HG03025 (cell line): ENCODE measurements around the gene RASAL1.

Experiments
- ATAC-seq: cut with Tn5 transposase; IDR thresholded peaks from one replicate; pipeline ENCODE4 v1.9.1; 2021; ENCODE audit warnings: mild to moderate bottlenecking, moderate library complexity; ENCODE audit not compliant: unreplicated experiment, low FRiP score

Gene RASAL1

GRCh38 chr12:113081873-113082272, 53.7 kb downstream of the RASAL1 start:
- ATAC-seq, result no peak

GRCh38 chr12:113077859-113078255, 57.7 kb downstream of the RASAL1 start:
- no peak for ATAC-seq

GRCh38 chr12:113077057-113077858, 58.3 kb downstream of the RASAL1 start:
- no peak for ATAC-seq

- ATAC-seq, result peak; percentile 85
These were observed 60.4 kb downstream of the RASAL1 start for GRCh38 chr12:113075137-113075683.

- no peak for ATAC-seq
These were observed 62.0 kb downstream of the RASAL1 start for GRCh38 chr12:113073586-113073985.

- ATAC-seq, result no peak
These were observed 63.4 kb downstream of the RASAL1 start for GRCh38 chr12:113072136-113072535.

GRCh38 chr12:113071135-113072112, 64.1 kb downstream of the RASAL1 start:
- ATAC-seq, result no peak

GRCh38 chr12:113070117-113070906, 65.2 kb downstream of the RASAL1 start:
- no peak for ATAC-seq

GRCh38 chr12:113069751-113070116, 65.8 kb downstream of the RASAL1 start:
- no peak for ATAC-seq

- no peak for ATAC-seq
These were observed 66.4 kb downstream of the RASAL1 start for GRCh38 chr12:113069149-113069548.

GRCh38 chr12:113067987-113068935, 67.3 kb downstream of the RASAL1 start:
- ATAC-seq, result no peak

GRCh38 chr12:113066813-113067400, 68.7 kb downstream of the RASAL1 start:
- no peak for ATAC-seq

- ATAC-seq, result no peak
These were observed 70.2 kb downstream of the RASAL1 start for GRCh38 chr12:113065126-113066007.

- no peak for ATAC-seq
These were observed 71.0 kb downstream of the RASAL1 start for GRCh38 chr12:113064395-113065125.

- ATAC-seq, result no peak
These were observed 71.9 kb downstream of the RASAL1 start for GRCh38 chr12:113063396-113064350.
